Loucy (cell line): ENCODE data around the gene PRSS56.

Experiments used
- H2AFZ ChIP-seq: fragments of 200-600 bp; sonication (generic); 2 replicates; pipeline ENCODE4 v1.6.0; 2016; ENCODE audit warnings: antibody characterized with exemption, mild to moderate bottlenecking, low read length, moderate library complexity
- H3F3A ChIP-seq: fragments of 200-600 bp; 2 replicates; pipeline ENCODE4 v1.6.0; 2016; ENCODE audit warnings: antibody characterized with exemption, low read depth, mild to moderate bottlenecking
- H3K27me3 ChIP-seq: fragments of 200-600 bp; sonication (generic); 2 replicates; pipeline ENCODE4 v1.6.1; 2014; ENCODE audit warnings: low read length, mild to moderate bottlenecking; ENCODE audit not compliant: insufficient read depth, poor library complexity, severe bottlenecking
- H3K36me3 ChIP-seq: fragments of 200-600 bp; sonication (generic); 2 replicates; pipeline ENCODE4 v1.6.1; 2016; ENCODE audit warnings: low read length; ENCODE audit not compliant: insufficient read depth
- H3K4me1 ChIP-seq: fragments of 200-600 bp; sonication (generic); 2 replicates; pipeline ENCODE4 v1.5.1; 2014; ENCODE audit warnings: low read length, mild to moderate bottlenecking; ENCODE audit not compliant: insufficient read depth, poor library complexity, severe bottlenecking
- H3K4me2 ChIP-seq: fragments of 200-600 bp; sonication (generic); 2 replicates; pipeline ENCODE4 v1.6.0; 2014; ENCODE audit warnings: antibody characterized with exemption, low read length, low read depth, mild to moderate bottlenecking; ENCODE audit not compliant: poor library complexity, severe bottlenecking
- H3K4me3 ChIP-seq: fragments of 200-600 bp; sonication (generic); 2 replicates; pipeline ENCODE4 v1.5.1; 2014; ENCODE audit warnings: low read length, mild to moderate bottlenecking, mixed read lengths; ENCODE audit not compliant: poor library complexity, severe bottlenecking
- H3K79me2 ChIP-seq: fragments of 200-600 bp; sonication (generic); 2 replicates; pipeline ENCODE4 v1.6.1; 2014; ENCODE audit warnings: low read length; ENCODE audit not compliant: insufficient read depth
- H3K9ac ChIP-seq: fragments of 200-600 bp; sonication (generic); 2 replicates; pipeline ENCODE4 v1.6.0; 2014; ENCODE audit warnings: mild to moderate bottlenecking, low read depth, low read length, moderate library complexity; ENCODE audit not compliant: poor library complexity, severe bottlenecking
- H3K9me2 ChIP-seq: fragments of 200-600 bp; sonication (generic); replicated peaks from 2 replicates; pipeline ENCODE4 v1.6.1; 2016; ENCODE audit warnings: low read depth, low read length, mixed read lengths
- H3K9me3 ChIP-seq: fragments of 200-600 bp; sonication (generic); 2 replicates; pipeline ENCODE4 v1.6.1; 2014; ENCODE audit warnings: mild to moderate bottlenecking, antibody characterized with exemption, low read length, low read depth; ENCODE audit not compliant: insufficient read depth
- H4K20me1 ChIP-seq: fragments of 200-600 bp; sonication (generic); 2 replicates; pipeline ENCODE4 v1.6.0; 2014; ENCODE audit warnings: antibody characterized with exemption, low read length, mild to moderate bottlenecking; ENCODE audit not compliant: insufficient read depth, poor library complexity, severe bottlenecking
- EZH2phosphoT487 ChIP-seq: fragments of 200-600 bp; IDR thresholded peaks from 2 replicates; pipeline ENCODE4 v1.6.1; 2018; ENCODE audit warnings: antibody characterized with exemption, mild to moderate bottlenecking, moderate library complexity, borderline replicate concordance
- TF ChIP-seq, protein P1 (sequence below): fragments of 200-600 bp; sonication (generic); conservative IDR thresholded peaks from 2 replicates; pipeline ENCODE4 v1.5.1; 2014; ENCODE audit warnings: mild to moderate bottlenecking, antibody characterized with exemption, low read length

The PRSS56 gene

GRCh38 chr2:232482301-232483238 is 37.6 kb upstream of the PRSS56 start:
- no peaks in the 10 kb centered on the region for H3K79me2 ChIP-seq
- no peak for TF ChIP-seq EZH2phosphoT487
- TF ChIP-seq, protein P1, sequence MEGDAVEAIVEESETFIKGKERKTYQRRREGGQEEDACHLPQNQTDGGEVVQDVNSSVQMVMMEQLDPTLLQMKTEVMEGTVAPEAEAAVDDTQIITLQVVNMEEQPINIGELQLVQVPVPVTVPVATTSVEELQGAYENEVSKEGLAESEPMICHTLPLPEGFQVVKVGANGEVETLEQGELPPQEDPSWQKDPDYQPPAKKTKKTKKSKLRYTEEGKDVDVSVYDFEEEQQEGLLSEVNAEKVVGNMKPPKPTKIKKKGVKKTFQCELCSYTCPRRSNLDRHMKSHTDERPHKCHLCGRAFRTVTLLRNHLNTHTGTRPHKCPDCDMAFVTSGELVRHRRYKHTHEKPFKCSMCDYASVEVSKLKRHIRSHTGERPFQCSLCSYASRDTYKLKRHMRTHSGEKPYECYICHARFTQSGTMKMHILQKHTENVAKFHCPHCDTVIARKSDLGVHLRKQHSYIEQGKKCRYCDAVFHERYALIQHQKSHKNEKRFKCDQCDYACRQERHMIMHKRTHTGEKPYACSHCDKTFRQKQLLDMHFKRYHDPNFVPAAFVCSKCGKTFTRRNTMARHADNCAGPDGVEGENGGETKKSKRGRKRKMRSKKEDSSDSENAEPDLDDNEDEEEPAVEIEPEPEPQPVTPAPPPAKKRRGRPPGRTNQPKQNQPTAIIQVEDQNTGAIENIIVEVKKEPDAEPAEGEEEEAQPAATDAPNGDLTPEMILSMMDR, result no peak
- H3K4me2 ChIP-seq, result no peak overlapping the region
- H3K9ac ChIP-seq, result no peak overlapping the region
- H4K20me1 ChIP-seq, result no peaks in the 10 kb centered on the region
- no peak overlapping the region for H3K4me3 ChIP-seq
- H3K27me3 ChIP-seq, result peaks cover 5% of the 10 kb centered on the region
- no peaks in the 10 kb centered on the region for H3F3A ChIP-seq
- H3K9me2 ChIP-seq, result no peaks in the 10 kb centered on the region
- no peaks in the 10 kb centered on the region for H3K36me3 ChIP-seq
- no peaks in the 10 kb centered on the region for H3K4me1 ChIP-seq
- H3K9me3 ChIP-seq, result no peaks in the 10 kb centered on the region
- no peak overlapping the region for H2AFZ ChIP-seq

GRCh38 chr2:232483311-232483922 is 36.8 kb upstream of the PRSS56 start:
- H3K79me2 ChIP-seq, result no peaks in the 10 kb centered on the region
- no peaks in the 10 kb centered on the region for H4K20me1 ChIP-seq
- no peak overlapping the region for H3K4me3 ChIP-seq
- no peak overlapping the region for H3K9ac ChIP-seq
- H3K36me3 ChIP-seq, result no peaks in the 10 kb centered on the region
- H2AFZ ChIP-seq, result no peak overlapping the region
- H3K27me3 ChIP-seq, result peaks cover 10% of the 10 kb centered on the region
- H3K9me3 ChIP-seq, result no peaks in the 10 kb centered on the region
- H3K9me2 ChIP-seq, result no peaks in the 10 kb centered on the region
- TF ChIP-seq, protein P1, result no peak
- no peak for TF ChIP-seq EZH2phosphoT487
- no peak overlapping the region for H3K4me2 ChIP-seq
- no peaks in the 10 kb centered on the region for H3K4me1 ChIP-seq
- H3F3A ChIP-seq, result no peaks in the 10 kb centered on the region

GRCh38 chr2:232483923-232484627 is 36.1 kb upstream of the PRSS56 start:
- no peak for TF ChIP-seq EZH2phosphoT487
- TF ChIP-seq, protein P1, result no peak

More at GRCh38 chr2:232483923-232484627, 36.1 kb upstream of the PRSS56 start:
- Histone ChIP-seq H3K27me3 (peaks cover 10% of the 10 kb centered on the region), H3K4me3 (no peak overlapping the region), H2AFZ (no peak overlapping the region), H3K9me3 (no peaks in the 10 kb centered on the region), H3F3A (no peaks in the 10 kb centered on the region), H3K4me2 (no peak overlapping the region), H3K36me3 (no peaks in the 10 kb centered on the region), H3K9ac (no peak overlapping the region), H3K4me1 (no peaks in the 10 kb centered on the region), H3K9me2 (no peaks in the 10 kb centered on the region), H4K20me1 (no peaks in the 10 kb centered on the region), H3K79me2 (no peaks in the 10 kb centered on the region)
